ENCODE measurements around the gene PHLDB2.
"Not testable (repeated sequence)": the region's sequence is repeated elsewhere in the genome, so short reads cannot be mapped to it uniquely, and the experiment has no call there.

The PHLDB2 gene

GRCh38 chr3:111859061-111859973, at the start of gene PHLDB2:
PHLDB2 (plus strand) TSS chr3:111859265; CDS start chr3:111884078, 24,813 bp downstream.
- peak; percentile 30 for DNase-seq

- no peak for DNase-seq
Observed at GRCh38 chr3:111810909-111811308, 48.2 kb upstream of the PHLDB2 start.

- no peak for DNase-seq
Observed at GRCh38 chr3:111811811-111812210, 47.3 kb upstream of the PHLDB2 start.

GRCh38 chr3:111812701-111813100, 46.4 kb upstream of the PHLDB2 start:
- no peak for DNase-seq

GRCh38 chr3:111813441-111813840, 45.6 kb upstream of the PHLDB2 start:
- DNase-seq, result no peak

GRCh38 chr3:111813979-111814378, 45.1 kb upstream of the PHLDB2 start:
- DNase-seq, result no peak

- DNase-seq, result not testable (repeated sequence)
Observed at GRCh38 chr3:111816771-111817170, 42.3 kb upstream of the PHLDB2 start.

- no peak for DNase-seq
Observed at GRCh38 chr3:111819927-111820326, 39.1 kb upstream of the PHLDB2 start.

- DNase-seq, result no peak
Observed at GRCh38 chr3:111820651-111821050, 38.4 kb upstream of the PHLDB2 start.

- no peak for DNase-seq
Observed at GRCh38 chr3:111821891-111822290, 37.2 kb upstream of the PHLDB2 start.

- no peak for DNase-seq
Observed at GRCh38 chr3:111822804-111823203, 36.3 kb upstream of the PHLDB2 start.

GRCh38 chr3:111823341-111823855, 35.7 kb upstream of the PHLDB2 start:
- DNase-seq, result no peak

GRCh38 chr3:111824351-111824750, 34.7 kb upstream of the PHLDB2 start:
- DNase-seq, result no peak

- no peak for DNase-seq
Observed at GRCh38 chr3:111827871-111828270, 31.2 kb upstream of the PHLDB2 start.

GRCh38 chr3:111828530-111828929, 30.5 kb upstream of the PHLDB2 start:
- DNase-seq, result no peak

- no peak for DNase-seq
Observed at GRCh38 chr3:111829023-111829422, 30.0 kb upstream of the PHLDB2 start.

GRCh38 chr3:111831840-111832239, 27.2 kb upstream of the PHLDB2 start:
- DNase-seq, result no peak

GRCh38 chr3:111837112-111837511, 22.0 kb upstream of the PHLDB2 start:
- DNase-seq, result no peak

- DNase-seq, result no peak
Observed at GRCh38 chr3:111838133-111838532, 20.9 kb upstream of the PHLDB2 start.

GRCh38 chr3:111846039-111846438, 13.0 kb upstream of the PHLDB2 start:
- DNase-seq, result no peak

- DNase-seq, result no peak
Observed at GRCh38 chr3:111846717-111847116, 12.3 kb upstream of the PHLDB2 start.

GRCh38 chr3:111848283-111848682, 10.8 kb upstream of the PHLDB2 start:
- no peak for DNase-seq

GRCh38 chr3:111848778-111849177, 10.3 kb upstream of the PHLDB2 start:
- DNase-seq, result no peak

- no peak for DNase-seq
Observed at GRCh38 chr3:111850537-111850936, 8.5 kb upstream of the PHLDB2 start.

All from activated T-cell treated with anti-CD3 and anti-CD28 coated beads for 4 hours (primary cell).